ENCODE data around the gene MAP2K1. TPM values are rescaled to one million over a fixed set of nuclear protein-coding genes. Genes with fewer than 3 reads are reported as not detected.

Gene MAP2K1
- total and polyA plus RNA-seq, 4 donors = 14.3 to 30.2 (median 24.4) TPM

DNA sequence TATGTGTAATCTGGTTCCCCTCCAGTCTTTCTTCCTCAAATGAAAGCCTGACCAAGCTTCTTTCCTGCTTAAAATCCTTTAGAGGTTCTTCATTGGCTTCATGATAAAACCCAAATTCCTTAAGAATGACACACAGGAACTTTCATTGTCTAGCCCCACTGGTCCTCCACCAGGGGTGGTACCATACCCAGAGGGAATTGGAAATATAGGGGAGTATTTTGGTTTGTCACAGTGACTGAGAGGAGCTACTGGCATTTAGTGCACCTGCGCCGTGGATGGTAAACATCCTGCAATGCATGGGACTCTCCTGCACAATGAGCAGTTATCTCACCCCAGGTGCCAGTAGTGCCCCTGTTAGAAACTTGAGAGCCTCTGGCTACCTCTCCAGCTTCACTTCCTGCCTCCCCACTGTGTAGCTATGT lies 129.2 kb downstream of the MAP2K1 start:
- H3K4me3 ChIP-seq (ENCODE audit: low read depth in 1 of 3, low read length in 3 of 3) = no peak overlapping the region
- H3K27ac ChIP-seq (ENCODE audit: low read depth in 1 of 2, low read length in 2 of 2) = no peak overlapping the region
- H3K4me1 ChIP-seq (ENCODE audit: control insufficient read depth in 4 of 4, insufficient read depth in 4 of 4, low read length in 3 of 4) = no peaks in the 10 kb centered on the region
- H3K9ac ChIP-seq (ENCODE audit: low read depth in 1 of 2, low read length in 2 of 2) = no peak overlapping the region
- peaks cover 0 to 3% (median under 1%) of the 10 kb centered on the region in 4 donors for H3K36me3 ChIP-seq (ENCODE audit: control insufficient read depth in 4 of 4, insufficient read depth in 3 of 4, low read depth in 1 of 4, low read length in 3 of 4)
- WGBS = 100% methylated on average over 2 of the region's 2 CpGs
- no peak for DNase-seq (ENCODE audit: low spot score)
- TF ChIP-seq RXRA (IDR thresholded peaks at IDR 0.05) = no peak
- H3K9me3 ChIP-seq (ENCODE audit: control insufficient read depth in 4 of 4, low read length in 3 of 4) = no peaks in the 10 kb centered on the region
- no peaks in the 10 kb centered on the region for H3K27me3 ChIP-seq (ENCODE audit: control insufficient read depth in 4 of 4, insufficient read depth in 4 of 4, low read length in 3 of 4)

DNA sequence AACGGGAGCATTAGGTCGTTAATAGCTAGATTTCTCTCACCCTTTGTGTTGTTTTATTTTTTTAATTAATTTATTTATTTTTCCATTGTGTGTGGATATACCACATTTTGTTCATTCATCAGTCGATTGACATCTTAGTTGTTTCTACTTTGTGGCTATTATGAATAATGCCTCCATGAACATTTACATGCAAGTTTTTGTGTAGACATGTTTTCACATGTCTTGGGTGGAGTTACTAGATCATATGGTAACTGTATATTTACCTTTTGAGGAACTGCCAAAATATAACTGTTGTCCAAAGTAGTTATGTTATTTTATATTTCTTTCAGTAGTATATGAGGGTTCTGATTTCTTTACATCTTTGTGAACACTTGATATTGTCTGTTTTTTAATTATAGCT lies 137.2 kb downstream of the MAP2K1 start:
- Histone ChIP-seq H3K4me1 (ENCODE audit: control insufficient read depth in 4 of 4, insufficient read depth in 4 of 4, low read length in 3 of 4) (no peaks in the 10 kb centered on the region), H3K9ac (ENCODE audit: low read depth in 1 of 2, low read length in 2 of 2) (no peak overlapping the region), H3K27ac (ENCODE audit: low read depth in 1 of 2, low read length in 2 of 2) (no peak overlapping the region), H3K4me3 (ENCODE audit: low read depth in 1 of 3, low read length in 3 of 3) (no peak overlapping the region), H3K27me3 (ENCODE audit: control insufficient read depth in 4 of 4, insufficient read depth in 4 of 4, low read length in 3 of 4) (no peaks in the 10 kb centered on the region), H3K36me3 (ENCODE audit: control insufficient read depth in 4 of 4, insufficient read depth in 3 of 4, low read depth in 1 of 4, low read length in 3 of 4) (peaks cover 0 to 2% (median under 1%) of the 10 kb centered on the region in 4 donors), H3K9me3 (ENCODE audit: control insufficient read depth in 4 of 4, low read length in 3 of 4) (no peaks in the 10 kb centered on the region)
- DNase-seq (ENCODE audit: low spot score) = no peak
- 95% methylated on average over 3 of the region's 3 CpGs for WGBS
- TF ChIP-seq RAD21 (IDR thresholded peaks at IDR 0.05) (no peak), FOXA1 (IDR thresholded peaks at IDR 0.05) (no peak), HNF4G (IDR thresholded peaks at IDR 0.05) (no peak), YY1 (IDR thresholded peaks at IDR 0.05) (no peak)
- TF ChIP-seq, protein P1, sequence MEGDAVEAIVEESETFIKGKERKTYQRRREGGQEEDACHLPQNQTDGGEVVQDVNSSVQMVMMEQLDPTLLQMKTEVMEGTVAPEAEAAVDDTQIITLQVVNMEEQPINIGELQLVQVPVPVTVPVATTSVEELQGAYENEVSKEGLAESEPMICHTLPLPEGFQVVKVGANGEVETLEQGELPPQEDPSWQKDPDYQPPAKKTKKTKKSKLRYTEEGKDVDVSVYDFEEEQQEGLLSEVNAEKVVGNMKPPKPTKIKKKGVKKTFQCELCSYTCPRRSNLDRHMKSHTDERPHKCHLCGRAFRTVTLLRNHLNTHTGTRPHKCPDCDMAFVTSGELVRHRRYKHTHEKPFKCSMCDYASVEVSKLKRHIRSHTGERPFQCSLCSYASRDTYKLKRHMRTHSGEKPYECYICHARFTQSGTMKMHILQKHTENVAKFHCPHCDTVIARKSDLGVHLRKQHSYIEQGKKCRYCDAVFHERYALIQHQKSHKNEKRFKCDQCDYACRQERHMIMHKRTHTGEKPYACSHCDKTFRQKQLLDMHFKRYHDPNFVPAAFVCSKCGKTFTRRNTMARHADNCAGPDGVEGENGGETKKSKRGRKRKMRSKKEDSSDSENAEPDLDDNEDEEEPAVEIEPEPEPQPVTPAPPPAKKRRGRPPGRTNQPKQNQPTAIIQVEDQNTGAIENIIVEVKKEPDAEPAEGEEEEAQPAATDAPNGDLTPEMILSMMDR (IDR thresholded peaks at IDR 0.05; ENCODE audit: low read depth, low read length, missing input control) = no peak

DNA sequence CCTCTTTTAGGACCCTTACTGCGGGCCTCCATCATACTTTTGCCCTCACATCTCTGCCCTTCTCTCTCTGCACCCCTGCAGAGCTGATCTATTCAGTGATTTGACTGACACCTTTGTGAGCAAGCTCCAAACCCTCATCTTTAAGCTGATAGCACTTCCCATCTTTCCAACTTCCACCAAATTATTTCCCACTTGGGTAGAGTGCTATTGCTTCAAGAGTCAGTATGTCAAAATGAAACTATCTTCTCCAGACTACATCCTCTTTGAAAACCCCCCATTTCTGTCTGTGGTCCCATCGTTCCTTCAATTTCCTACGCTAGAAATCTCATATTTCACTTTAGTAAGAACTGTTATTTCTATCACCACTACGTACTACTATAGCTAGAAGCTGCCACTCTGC lies 138.1 kb downstream of the MAP2K1 start:
- TF ChIP-seq TAF1 (conservative IDR thresholded peaks at IDR 0.05) (no peak), RXRA (IDR thresholded peaks at IDR 0.05) (no peak), YY1 (IDR thresholded peaks at IDR 0.05) (no peak), EGR1 (IDR thresholded peaks at IDR 0.05; ENCODE audit: low read depth in 2 of 2) (no peak)
- TF ChIP-seq, protein P2, sequence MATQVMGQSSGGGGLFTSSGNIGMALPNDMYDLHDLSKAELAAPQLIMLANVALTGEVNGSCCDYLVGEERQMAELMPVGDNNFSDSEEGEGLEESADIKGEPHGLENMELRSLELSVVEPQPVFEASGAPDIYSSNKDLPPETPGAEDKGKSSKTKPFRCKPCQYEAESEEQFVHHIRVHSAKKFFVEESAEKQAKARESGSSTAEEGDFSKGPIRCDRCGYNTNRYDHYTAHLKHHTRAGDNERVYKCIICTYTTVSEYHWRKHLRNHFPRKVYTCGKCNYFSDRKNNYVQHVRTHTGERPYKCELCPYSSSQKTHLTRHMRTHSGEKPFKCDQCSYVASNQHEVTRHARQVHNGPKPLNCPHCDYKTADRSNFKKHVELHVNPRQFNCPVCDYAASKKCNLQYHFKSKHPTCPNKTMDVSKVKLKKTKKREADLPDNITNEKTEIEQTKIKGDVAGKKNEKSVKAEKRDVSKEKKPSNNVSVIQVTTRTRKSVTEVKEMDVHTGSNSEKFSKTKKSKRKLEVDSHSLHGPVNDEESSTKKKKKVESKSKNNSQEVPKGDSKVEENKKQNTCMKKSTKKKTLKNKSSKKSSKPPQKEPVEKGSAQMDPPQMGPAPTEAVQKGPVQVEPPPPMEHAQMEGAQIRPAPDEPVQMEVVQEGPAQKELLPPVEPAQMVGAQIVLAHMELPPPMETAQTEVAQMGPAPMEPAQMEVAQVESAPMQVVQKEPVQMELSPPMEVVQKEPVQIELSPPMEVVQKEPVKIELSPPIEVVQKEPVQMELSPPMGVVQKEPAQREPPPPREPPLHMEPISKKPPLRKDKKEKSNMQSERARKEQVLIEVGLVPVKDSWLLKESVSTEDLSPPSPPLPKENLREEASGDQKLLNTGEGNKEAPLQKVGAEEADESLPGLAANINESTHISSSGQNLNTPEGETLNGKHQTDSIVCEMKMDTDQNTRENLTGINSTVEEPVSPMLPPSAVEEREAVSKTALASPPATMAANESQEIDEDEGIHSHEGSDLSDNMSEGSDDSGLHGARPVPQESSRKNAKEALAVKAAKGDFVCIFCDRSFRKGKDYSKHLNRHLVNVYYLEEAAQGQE (IDR thresholded peaks at IDR 0.05) = no peak
- TF ChIP-seq, protein P3, sequence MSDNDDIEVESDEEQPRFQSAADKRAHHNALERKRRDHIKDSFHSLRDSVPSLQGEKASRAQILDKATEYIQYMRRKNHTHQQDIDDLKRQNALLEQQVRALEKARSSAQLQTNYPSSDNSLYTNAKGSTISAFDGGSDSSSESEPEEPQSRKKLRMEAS (IDR thresholded peaks at IDR 0.05) = no peak
- TF ChIP-seq, protein P1 (IDR thresholded peaks at IDR 0.05; ENCODE audit: low read depth, low read length, missing input control) = no peak
- Histone ChIP-seq H3K36me3 (ENCODE audit: control insufficient read depth in 4 of 4, insufficient read depth in 3 of 4, low read depth in 1 of 4, low read length in 3 of 4) (peaks cover 0 to 7% (median 3%) of the 10 kb centered on the region in 4 donors), H3K4me1 (ENCODE audit: control insufficient read depth in 4 of 4, insufficient read depth in 4 of 4, low read length in 3 of 4) (no peaks in the 10 kb centered on the region), H3K4me3 (ENCODE audit: low read depth in 1 of 3, low read length in 3 of 3) (no peak overlapping the region), H3K9ac (ENCODE audit: low read depth in 1 of 2, low read length in 2 of 2) (no peak overlapping the region), H3K27me3 (ENCODE audit: control insufficient read depth in 4 of 4, insufficient read depth in 4 of 4, low read length in 3 of 4) (no peaks in the 10 kb centered on the region), H3K9me3 (ENCODE audit: control insufficient read depth in 4 of 4, low read length in 3 of 4) (no peaks in the 10 kb centered on the region), H3K27ac (ENCODE audit: low read depth in 1 of 2, low read length in 2 of 2) (no peak overlapping the region)
- DNase-seq (ENCODE audit: low spot score) = no peak
- 82% methylated on average over 4 of the region's 4 CpGs for WGBS

All from liver (tissue), 9 donors.